ENCODE results near the gene KLRG1. TPM values are rescaled to one million over a fixed set of nuclear protein-coding genes. Genes with fewer than 3 reads are reported as not detected.

KLRG1 gene
- total RNA-seq, 1 donor from 2014 or later: 3.1 TPM

DNA sequence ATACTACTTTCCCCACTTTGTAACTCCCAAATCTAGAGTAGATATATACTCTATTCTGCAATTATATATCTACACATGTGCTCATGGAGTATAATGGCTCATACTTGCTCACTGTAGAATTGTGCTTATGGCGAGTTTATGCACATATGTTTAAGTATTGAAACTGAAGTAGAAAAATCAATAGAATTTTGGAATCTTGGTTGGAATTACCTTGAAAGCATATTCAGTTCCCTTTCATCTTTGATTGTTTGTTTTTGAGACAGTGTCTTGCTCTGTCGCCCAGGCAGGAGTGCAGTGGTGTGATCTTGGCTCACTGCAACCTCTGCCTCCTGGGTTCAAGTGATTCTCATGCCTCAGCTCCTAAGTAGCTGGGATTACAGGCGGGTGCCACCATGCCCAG lies 4.5 kb downstream of the KLRG1 start:
- ATAC-seq (ENCODE audit: low read depth): no peak
- CTCF ChIA-PET: no interaction called here
- Mint-ChIP-seq H3K9me3 (no peaks in the 10 kb centered on the region), H3K27ac (no peak overlapping the region), H3K4me1 (peaks cover 10% of the 10 kb centered on the region), H3K4me3 (no peak overlapping the region), H3K36me3 (ENCODE audit: low read depth) (no peaks in the 10 kb centered on the region), H3K27me3 (no peaks in the 10 kb centered on the region)
- DNase-seq: no peak
- TF ChIP-seq, protein P1, sequence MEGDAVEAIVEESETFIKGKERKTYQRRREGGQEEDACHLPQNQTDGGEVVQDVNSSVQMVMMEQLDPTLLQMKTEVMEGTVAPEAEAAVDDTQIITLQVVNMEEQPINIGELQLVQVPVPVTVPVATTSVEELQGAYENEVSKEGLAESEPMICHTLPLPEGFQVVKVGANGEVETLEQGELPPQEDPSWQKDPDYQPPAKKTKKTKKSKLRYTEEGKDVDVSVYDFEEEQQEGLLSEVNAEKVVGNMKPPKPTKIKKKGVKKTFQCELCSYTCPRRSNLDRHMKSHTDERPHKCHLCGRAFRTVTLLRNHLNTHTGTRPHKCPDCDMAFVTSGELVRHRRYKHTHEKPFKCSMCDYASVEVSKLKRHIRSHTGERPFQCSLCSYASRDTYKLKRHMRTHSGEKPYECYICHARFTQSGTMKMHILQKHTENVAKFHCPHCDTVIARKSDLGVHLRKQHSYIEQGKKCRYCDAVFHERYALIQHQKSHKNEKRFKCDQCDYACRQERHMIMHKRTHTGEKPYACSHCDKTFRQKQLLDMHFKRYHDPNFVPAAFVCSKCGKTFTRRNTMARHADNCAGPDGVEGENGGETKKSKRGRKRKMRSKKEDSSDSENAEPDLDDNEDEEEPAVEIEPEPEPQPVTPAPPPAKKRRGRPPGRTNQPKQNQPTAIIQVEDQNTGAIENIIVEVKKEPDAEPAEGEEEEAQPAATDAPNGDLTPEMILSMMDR (IDR thresholded peaks at IDR 0.05): no peak
- POLR2A ChIA-PET: no interaction called here
- intact Hi-C loops (cut with micrococcal nuclease): no loop called here

DNA sequence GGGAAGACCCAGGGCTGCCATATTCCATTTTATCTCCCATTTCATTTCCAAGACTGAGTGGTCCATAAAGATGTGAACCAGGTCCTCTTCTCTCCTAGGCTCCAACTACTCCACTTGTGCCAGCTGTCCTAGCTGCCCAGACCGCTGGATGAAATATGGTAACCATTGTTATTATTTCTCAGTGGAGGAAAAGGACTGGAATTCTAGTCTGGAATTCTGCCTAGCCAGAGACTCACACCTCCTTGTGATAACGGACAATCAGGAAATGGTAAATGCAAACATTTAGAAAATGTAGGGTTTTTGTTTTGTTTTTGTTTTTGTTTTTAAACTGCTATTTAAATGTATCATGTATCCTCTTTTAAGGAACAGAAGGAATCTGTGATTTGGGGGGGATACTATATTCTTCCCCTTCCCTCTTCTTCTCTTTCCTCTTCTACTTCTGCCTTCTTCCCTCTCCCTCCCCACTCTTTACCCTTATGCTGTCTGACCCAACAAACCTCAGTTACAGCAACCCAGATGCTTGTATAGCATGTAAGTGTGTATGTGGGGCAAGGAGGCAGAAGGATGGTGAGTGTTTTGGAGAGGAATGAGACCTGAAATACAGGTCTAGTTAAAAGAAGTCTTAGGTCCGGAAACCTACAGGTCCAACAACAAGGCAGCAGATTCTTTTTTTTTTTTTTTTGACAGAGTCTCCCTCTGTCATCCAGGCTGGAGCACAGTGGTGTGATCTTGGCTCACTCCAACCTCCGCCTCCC lies 5.9 kb downstream of the KLRG1 start:
- no peak for ATAC-seq (ENCODE audit: low read depth)
- CTCF ChIA-PET: no interaction called here
- TF ChIP-seq, protein P1 (IDR thresholded peaks at IDR 0.05): no peak
- H3K4me1 Mint-ChIP-seq: no peaks in the 10 kb centered on the region
- no peak overlapping the region for H3K4me3 Mint-ChIP-seq
- no peaks in the 10 kb centered on the region for H3K27me3 Mint-ChIP-seq
- POLR2A ChIA-PET: no interaction called here
- no peak for DNase-seq
- H3K9me3 Mint-ChIP-seq: no peaks in the 10 kb centered on the region
- H3K36me3 Mint-ChIP-seq (ENCODE audit: low read depth): no peaks in the 10 kb centered on the region
- no peak overlapping the region for H3K27ac Mint-ChIP-seq
- intact Hi-C loops (cut with micrococcal nuclease): no loop called here

DNA sequence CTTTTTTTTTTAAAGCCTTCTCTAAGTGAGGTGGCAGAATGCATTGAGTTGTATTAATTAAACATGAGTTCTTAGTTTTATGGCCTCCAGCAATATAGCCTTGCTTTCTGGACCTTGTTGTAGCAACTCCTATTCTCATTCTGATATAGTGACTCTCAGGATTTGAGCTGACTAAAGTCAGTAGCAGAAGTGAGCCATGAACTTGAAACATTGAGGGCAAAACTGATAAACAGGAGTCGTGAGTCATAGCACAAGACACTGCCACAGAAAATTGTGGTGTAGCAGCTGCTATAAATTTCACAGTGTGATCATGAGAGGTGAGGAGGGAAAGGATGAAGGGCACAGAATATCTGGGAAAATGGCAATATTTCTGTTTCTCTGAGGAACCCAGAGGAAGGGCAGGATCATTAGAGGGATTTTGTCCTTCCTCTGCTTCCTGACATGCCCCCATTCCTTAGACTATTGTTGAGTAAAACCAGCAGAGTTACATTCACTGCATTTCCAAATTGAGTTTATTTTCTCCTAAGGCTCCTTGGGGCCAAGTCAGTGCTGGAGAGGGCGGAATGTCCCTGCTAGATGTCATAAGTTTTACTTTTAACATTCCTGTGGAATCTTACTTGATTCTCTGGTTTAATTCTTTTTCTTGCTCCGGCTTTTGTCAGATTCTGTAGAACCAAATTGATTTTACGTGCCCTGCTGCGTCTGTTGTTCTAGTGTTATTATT lies 7.5 kb downstream of the KLRG1 start:
- Mint-ChIP-seq H3K27ac (no peak overlapping the region), H3K4me1 (no peaks in the 10 kb centered on the region), H3K9me3 (no peaks in the 10 kb centered on the region), H3K27me3 (no peaks in the 10 kb centered on the region), H3K4me3 (no peak overlapping the region), H3K36me3 (ENCODE audit: low read depth) (no peaks in the 10 kb centered on the region)
- peak; percentile 54 for ATAC-seq (ENCODE audit: low read depth)
- CTCF ChIA-PET: no interaction called here
- TF ChIP-seq, protein P1 (IDR thresholded peaks at IDR 0.05): no peak
- no peak for DNase-seq
- POLR2A ChIA-PET: interaction anchor here (0.6 kb wide), 1 partner anchor 364 kb away, joined by 3 read pairs; no protein-coding TSS in a partner anchor
- intact Hi-C loops (cut with micrococcal nuclease): no loop called here

DNA sequence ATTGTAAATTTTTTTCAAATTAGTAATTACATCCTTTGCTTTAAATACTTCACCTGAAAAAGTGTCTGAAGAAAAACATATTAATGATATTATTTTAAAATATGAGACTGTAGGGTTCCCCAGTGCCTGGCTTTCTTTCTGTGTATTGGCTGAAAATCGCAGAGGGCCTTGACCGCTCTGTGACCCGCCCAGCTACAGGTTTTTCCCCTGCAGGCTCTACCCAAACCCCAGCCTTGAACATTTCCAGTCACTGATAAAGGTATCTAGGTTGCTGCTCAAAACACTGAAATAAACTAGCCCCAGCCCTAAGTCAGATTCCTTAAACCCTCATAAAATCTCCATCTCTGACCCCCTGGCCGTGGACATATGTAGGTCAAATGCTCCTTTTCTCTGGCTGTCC lies 11.9 kb downstream of the KLRG1 start:
- H3K36me3 Mint-ChIP-seq (ENCODE audit: low read depth): no peaks in the 10 kb centered on the region
- POLR2A ChIA-PET: no interaction called here

DNA sequence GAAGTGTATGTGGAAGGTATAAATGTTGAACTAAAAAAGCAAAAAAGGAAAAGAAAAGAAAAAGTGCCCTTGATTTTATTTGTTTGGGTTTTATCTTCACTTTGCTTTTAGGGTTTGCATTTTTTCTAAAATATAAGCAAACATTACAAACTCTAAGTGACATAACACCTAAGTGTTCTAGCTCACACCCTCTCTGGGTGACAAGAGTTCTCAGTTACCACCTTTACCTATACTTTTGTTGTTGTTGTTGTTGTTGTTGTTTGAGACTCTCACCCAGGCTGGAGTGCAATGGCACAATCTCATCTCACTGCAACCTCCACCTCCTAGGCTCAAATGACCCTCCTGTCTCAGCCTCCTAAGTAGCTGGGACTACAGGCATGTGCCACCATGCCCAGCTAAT lies 13.0 kb downstream of the KLRG1 start:
- H3K36me3 Mint-ChIP-seq (ENCODE audit: low read depth): no peaks in the 10 kb centered on the region
- TF ChIP-seq, protein P1 (IDR thresholded peaks at IDR 0.05): no peak
- intact Hi-C loops (cut with micrococcal nuclease): no loop called here
- POLR2A ChIA-PET: no interaction called here
- no peaks in the 10 kb centered on the region for H3K27me3 Mint-ChIP-seq
- H3K27ac Mint-ChIP-seq: no peak overlapping the region
- DNase-seq: no peak
- CTCF ChIA-PET: no interaction called here
- no peak for ATAC-seq (ENCODE audit: low read depth)
- H3K9me3 Mint-ChIP-seq: no peaks in the 10 kb centered on the region
- no peak overlapping the region for H3K4me3 Mint-ChIP-seq
- H3K4me1 Mint-ChIP-seq: no peaks in the 10 kb centered on the region

More for the DNA sequence above, 11.9 kb downstream of the KLRG1 start:
- Mint-ChIP-seq H3K27me3 (no peaks in the 10 kb centered on the region), H3K4me3 (no peak overlapping the region), H3K4me1 (no peaks in the 10 kb centered on the region), H3K9me3 (no peaks in the 10 kb centered on the region), H3K27ac (no peak overlapping the region)
- TF ChIP-seq, protein P1 (IDR thresholded peaks at IDR 0.05): no peak
- no peak for ATAC-seq (ENCODE audit: low read depth)
- DNase-seq: no peak
- CTCF ChIA-PET: no interaction called here
- intact Hi-C loops (cut with micrococcal nuclease): no loop called here
